Vagina (tissue), 2 donors: ENCODE results near the gene RPS3A. TPM values are rescaled to one million over a fixed set of nuclear protein-coding genes. Genes with fewer than 3 reads are reported as not detected.
"Not testable (repeated sequence)": the region's sequence is repeated elsewhere in the genome, so short reads cannot be mapped to it uniquely, and the experiment has no call there.

Source experiments
- DNase-seq, 2 donors: peaks; one replicate each; pipeline ENCODE4 v3.0.0-alpha.2; 2017; ENCODE audit errors: extremely low spot score in 2 of 2
- H3K27ac ChIP-seq: fragments of 200-600 bp; sonication (generic); one replicate; pipeline ENCODE4 v1.5.1; 2019
- H3K27me3 ChIP-seq: fragments of 200-600 bp; sonication (generic); one replicate; pipeline ENCODE4 v1.5.1; 2019
- H3K36me3 ChIP-seq, 2 donors: fragments of 200-600 bp; sonication (generic); one replicate each; pipeline ENCODE4 v1.5.1; 2017 to 2019
- H3K4me1 ChIP-seq: fragments of 200-600 bp; sonication (generic); one replicate; pipeline ENCODE4 v1.5.1; 2019
- H3K4me3 ChIP-seq, 2 donors: fragments of 200-600 bp; sonication (generic); 1 replicate in 1 of 2; 2 replicates in 1 of 2; pipeline ENCODE4 v1.5.1; 2016 to 2019
- H3K9me3 ChIP-seq: fragments of 200-600 bp; sonication (generic); one replicate; pipeline ENCODE4 v1.5.1; 2019
- POLR2A ChIP-seq, 2 donors: fragments of 450-650 bp; IDR thresholded peaks; one replicate each; pipeline ENCODE4 v1.6.1; 2017; ENCODE audit warnings: antibody characterized with exemption in 2 of 2, mild to moderate bottlenecking in 2 of 2, moderate library complexity in 2 of 2
- POLR2AphosphoS5 ChIP-seq, 2 donors: sonication (generic); formaldehyde crosslinking; IDR thresholded peaks; one replicate each; pipeline ENCODE4 v1.9.0; 2017; ENCODE audit warnings: antibody characterized with exemption in 2 of 2, mild to moderate bottlenecking in 2 of 2, low read depth in 1 of 2; ENCODE audit not compliant: insufficient read depth in 1 of 2
- intact Hi-C: fragments of 100-400 bp; cut with DNase I; formaldehyde crosslinking; loops from one replicate; pipeline ENCODE4 v1.15.1; 2023
- total RNA-seq: library from RNA; depleted of rRNA; stranded (reverse); fragments of >200 nt; gene quantifications from one replicate; pipeline ENCODE4 v1.2.3, GENCODE V29; 2016
- TF ChIP-seq, protein P1 (sequence below), 3 experiments: fragments of 450-650 bp in 2 of 3; fragments of 200-600 bp in 1 of 3; sonication (generic) in 1 of 3; IDR thresholded peaks; one replicate each; pipeline ENCODE4 v1.5.1; 2017 to 2019; ENCODE audit warnings: antibody characterized with exemption in 3 of 3, mild to moderate bottlenecking in 2 of 3, moderate library complexity in 2 of 3

The RPS3A gene
- 2,695 TPM for total RNA-seq

DNA sequence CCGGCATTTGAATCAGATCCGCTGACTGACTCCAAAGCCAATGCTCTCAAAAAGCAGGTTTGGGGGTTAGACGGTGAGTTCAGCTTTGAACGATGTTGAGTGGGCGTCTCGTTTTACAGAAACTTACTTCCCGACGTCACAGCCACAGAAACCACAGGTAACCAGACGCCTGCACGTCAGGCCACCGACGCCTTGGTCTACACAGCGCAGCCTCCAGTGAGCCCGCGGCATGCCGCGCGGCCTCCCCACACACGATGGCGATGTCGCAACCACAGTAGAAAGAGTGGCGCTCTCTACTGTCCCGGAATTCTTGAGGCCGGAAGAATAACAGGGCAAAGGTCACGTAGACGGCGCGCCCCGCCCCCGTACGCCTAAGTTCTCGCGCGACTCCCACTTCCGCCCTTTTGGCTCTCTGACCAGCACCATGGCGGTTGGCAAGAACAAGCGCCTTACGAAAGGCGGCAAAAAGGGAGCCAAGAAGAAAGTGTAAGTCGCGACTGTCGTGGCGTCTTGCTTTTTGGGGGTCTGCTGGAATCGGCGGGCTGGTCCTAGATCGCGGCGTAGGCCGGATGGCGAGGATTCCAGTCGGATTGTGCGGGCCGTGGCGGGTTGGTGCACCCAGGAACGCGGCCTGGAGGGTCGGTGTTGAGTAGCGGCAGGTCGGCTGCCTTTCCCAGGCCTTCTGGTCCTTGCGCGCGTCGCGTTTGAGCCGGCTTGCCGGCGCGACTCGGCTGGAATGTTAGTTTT is at the start of gene RPS3A:
TSS of gene RPS3A (plus strand) at position 400 of the 747 bp plus-strand sequence. CDS start at position 425, 25 bp downstream.
- Histone ChIP-seq H3K4me1 (peaks cover 26% of the 10 kb centered on the region), H3K9me3 (no peaks in the 10 kb centered on the region), H3K27me3 (no peaks in the 10 kb centered on the region), H3K36me3 (peaks cover 0 to 33% of the 10 kb centered on the region in 2 donors), H3K4me3 (peak within 1 kb of the TSS; percentile 93 to 96), H3K27ac (peak within 1 kb of the TSS; percentile 93)
- TF ChIP-seq POLR2AphosphoS5 (IDR thresholded peaks at IDR 0.05; ENCODE audit: insufficient read depth in 1 of 2, low read depth in 1 of 2) (peak; percentile 95 to 97), POLR2A (IDR thresholded peaks at IDR 0.05) (peak in 1 of 2 donors; percentile 65)
- TF ChIP-seq, protein P1, sequence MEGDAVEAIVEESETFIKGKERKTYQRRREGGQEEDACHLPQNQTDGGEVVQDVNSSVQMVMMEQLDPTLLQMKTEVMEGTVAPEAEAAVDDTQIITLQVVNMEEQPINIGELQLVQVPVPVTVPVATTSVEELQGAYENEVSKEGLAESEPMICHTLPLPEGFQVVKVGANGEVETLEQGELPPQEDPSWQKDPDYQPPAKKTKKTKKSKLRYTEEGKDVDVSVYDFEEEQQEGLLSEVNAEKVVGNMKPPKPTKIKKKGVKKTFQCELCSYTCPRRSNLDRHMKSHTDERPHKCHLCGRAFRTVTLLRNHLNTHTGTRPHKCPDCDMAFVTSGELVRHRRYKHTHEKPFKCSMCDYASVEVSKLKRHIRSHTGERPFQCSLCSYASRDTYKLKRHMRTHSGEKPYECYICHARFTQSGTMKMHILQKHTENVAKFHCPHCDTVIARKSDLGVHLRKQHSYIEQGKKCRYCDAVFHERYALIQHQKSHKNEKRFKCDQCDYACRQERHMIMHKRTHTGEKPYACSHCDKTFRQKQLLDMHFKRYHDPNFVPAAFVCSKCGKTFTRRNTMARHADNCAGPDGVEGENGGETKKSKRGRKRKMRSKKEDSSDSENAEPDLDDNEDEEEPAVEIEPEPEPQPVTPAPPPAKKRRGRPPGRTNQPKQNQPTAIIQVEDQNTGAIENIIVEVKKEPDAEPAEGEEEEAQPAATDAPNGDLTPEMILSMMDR (IDR thresholded peaks at IDR 0.05), result peak; percentile 68 to 83 (median 80)
- DNase-seq, result peak; percentile 98
- intact Hi-C loops, result no loop called here

DNA sequence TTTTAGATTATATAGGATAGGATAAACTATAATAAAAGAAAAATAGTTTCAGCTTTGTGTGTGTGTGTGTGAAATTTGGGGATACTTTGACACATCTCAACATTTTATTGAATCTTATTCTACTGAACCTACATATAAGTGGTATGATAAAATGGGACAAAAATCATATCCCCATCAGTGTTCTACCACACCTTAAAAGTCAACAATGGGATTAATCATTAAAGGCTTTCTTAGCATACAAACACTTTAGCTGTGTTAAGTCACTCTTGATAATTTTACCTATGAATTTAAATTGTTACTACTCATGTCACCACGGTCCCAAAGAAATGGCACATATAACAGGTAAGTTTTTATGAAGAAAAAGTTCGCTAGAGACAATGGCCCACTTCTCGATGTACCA is 46.6 kb upstream of the RPS3A start:
- Histone ChIP-seq H3K4me1 (no peaks in the 10 kb centered on the region), H3K4me3 (no peak overlapping the region), H3K27ac (no peak overlapping the region), H3K9me3 (no peaks in the 10 kb centered on the region), H3K36me3 (no peaks in the 10 kb centered on the region), H3K27me3 (no peaks in the 10 kb centered on the region)
- intact Hi-C loops, result no loop called here
- TF ChIP-seq POLR2A (IDR thresholded peaks at IDR 0.05), result no peak
- TF ChIP-seq POLR2AphosphoS5 (IDR thresholded peaks at IDR 0.05; ENCODE audit: insufficient read depth in 1 of 2, low read depth in 1 of 2), result no peak
- TF ChIP-seq, protein P1 (IDR thresholded peaks at IDR 0.05), result no peak
- no peak for DNase-seq

DNA sequence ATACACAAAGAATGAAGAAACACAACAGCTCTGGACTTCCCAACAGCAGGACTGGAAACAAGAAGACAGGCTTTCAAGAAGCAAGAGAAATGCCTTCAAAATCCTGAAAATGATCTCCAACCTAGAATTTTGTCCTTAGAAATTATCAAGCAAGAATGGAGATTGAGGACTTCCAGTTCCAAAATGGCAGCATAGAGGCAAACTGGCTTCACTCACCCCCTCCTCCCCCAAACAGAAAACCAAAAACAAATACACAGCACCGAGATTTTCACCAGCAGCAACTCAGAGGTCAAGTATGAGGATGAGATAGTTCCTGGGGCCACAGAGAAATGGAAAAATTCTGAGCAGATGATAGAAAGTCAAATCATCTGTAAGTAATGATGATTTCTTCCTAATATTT is 43.9 kb upstream of the RPS3A start:
- Histone ChIP-seq H3K27me3 (no peaks in the 10 kb centered on the region), H3K27ac (no peak overlapping the region), H3K4me3 (no peak overlapping the region), H3K9me3 (no peaks in the 10 kb centered on the region), H3K4me1 (no peaks in the 10 kb centered on the region), H3K36me3 (no peaks in the 10 kb centered on the region)
- intact Hi-C loops, result no loop called here
- TF ChIP-seq, protein P1 (IDR thresholded peaks at IDR 0.05), result no peak
- TF ChIP-seq POLR2AphosphoS5 (IDR thresholded peaks at IDR 0.05; ENCODE audit: insufficient read depth in 1 of 2, low read depth in 1 of 2) (no peak), POLR2A (IDR thresholded peaks at IDR 0.05) (no peak)
- no peak for DNase-seq

DNA sequence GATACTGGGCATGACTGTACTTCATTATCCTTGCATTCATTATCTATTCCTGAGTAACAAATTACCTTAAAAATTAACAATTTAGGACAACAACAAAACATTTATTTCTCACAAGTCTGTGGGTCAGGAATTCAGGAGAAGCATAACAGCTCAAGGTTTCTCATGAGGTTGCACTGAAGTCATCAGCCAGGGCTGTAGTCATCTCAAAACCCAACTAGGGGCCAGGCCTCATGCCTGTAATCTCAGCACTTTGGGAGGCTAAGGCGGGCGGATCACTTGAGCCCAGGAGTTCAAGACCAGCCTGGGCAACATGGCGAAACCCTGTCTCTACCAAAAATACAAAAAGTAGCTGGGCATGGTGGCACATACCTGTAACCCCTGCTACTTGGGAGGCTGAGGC is 36.3 kb upstream of the RPS3A start:
- H3K4me1 ChIP-seq, H3K36me3 ChIP-seq, H3K9me3 ChIP-seq, intact Hi-C loops, H3K27ac ChIP-seq, H3K27me3 ChIP-seq, H3K4me3 ChIP-seq, DNase-seq: not testable (repeated sequence)

DNA sequence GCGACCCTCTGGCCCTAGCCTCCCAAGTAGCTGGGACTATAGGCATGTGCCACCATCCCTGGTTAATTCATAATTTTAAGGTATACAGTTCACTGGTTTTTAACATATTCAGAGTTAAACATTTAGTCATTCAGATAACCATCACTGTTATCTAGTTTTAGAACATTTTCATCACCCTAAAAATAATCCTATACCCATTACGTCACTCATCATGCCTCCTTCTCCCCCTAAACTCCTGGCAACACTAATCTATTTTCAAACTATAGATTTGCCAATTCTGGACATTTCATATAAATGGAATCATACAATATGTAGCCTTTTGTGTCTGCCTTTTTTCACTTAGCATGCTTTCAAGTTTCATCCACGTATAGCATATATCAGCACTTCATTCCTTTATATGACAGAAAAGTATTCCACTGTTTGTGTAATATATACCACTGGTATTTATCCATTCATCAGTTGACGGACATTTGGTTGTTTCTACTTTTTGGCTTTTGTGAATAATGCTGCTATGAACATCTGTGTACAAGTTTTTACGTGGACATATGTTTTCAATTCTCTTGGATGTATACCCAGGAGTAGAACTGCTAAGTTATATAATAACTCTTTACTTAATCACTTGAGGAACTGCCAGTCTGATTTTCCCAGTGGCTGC is 32.0 kb upstream of the RPS3A start:
- TF ChIP-seq POLR2AphosphoS5 (IDR thresholded peaks at IDR 0.05; ENCODE audit: insufficient read depth in 1 of 2, low read depth in 1 of 2) (no peak), POLR2A (IDR thresholded peaks at IDR 0.05) (no peak)
- TF ChIP-seq, protein P1 (IDR thresholded peaks at IDR 0.05), result no peak

More for the DNA sequence above, 32.0 kb upstream of the RPS3A start:
- no peaks in the 10 kb centered on the region for H3K27me3 ChIP-seq
- no peaks in the 10 kb centered on the region for H3K4me1 ChIP-seq
- H3K36me3 ChIP-seq, result no peaks in the 10 kb centered on the region
- no peak overlapping the region for H3K4me3 ChIP-seq
- no peak for DNase-seq
- intact Hi-C loops, result no loop called here
- no peak overlapping the region for H3K27ac ChIP-seq
- H3K9me3 ChIP-seq, result no peaks in the 10 kb centered on the region
